Measurements from ENCODE around the gene CAND2. TPM values are rescaled to one million over a fixed set of nuclear protein-coding genes. Genes with fewer than 3 reads are reported as not detected.
A peak's percentile ranks its signal among the peaks of the same experiment; 100 is the strongest.

CAND2 gene
- total and polyA plus RNA-seq, 9 of the 15 experiments (the other 6 are each of a cell fraction or from before 2014, with no cell fraction given) = 0.91 to 14.9 (median 4.3) TPM

DNA sequence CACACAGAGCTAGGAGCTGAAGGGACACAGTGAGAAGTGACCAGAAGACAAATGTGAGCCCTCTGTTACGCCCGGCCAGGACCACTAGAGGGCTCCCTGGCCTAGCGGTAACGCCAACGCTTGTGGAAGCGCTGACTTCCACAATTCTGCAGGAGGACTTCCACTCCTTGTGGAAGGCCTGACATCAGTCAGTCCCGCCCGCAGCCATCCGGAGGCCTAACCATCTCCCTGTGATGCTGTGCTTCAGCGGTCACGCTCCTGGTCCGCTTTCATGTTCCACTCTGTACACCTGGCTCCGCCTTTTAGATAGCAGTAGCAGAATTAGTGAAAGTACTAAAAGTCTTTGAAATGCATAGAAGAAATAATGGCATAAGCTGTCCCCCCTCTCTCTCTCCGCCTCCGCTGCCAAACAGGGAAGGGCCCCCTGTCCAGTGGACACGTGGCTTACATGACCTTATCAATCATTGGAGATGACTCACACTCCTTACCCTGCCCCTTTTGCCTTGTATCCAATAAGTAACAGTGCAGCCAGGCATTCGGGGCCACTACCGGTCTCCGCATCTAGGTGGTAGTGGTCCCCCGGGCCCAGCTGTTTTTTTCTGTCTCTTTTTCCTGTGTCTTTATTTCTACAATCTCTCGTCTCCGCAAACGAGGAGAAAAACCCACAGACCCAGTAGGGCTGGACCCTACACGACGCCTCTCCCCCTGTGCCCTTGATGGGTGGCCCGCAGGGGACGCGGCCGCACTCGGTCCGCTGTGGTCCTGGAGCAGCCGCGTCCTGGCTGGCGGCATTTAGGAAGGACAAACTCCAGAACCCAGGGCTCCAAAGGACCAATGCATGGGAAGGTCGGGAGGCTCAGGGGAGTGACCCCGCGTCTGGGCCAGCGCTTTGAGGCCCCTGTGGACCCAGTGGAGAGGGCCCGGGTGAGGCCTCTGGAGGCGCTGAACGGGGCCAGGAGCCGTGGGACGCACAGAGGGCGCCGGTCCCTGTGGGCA, 71.9 kb downstream of the CAND2 start (continued):
- TF ChIP-seq, protein P1, sequence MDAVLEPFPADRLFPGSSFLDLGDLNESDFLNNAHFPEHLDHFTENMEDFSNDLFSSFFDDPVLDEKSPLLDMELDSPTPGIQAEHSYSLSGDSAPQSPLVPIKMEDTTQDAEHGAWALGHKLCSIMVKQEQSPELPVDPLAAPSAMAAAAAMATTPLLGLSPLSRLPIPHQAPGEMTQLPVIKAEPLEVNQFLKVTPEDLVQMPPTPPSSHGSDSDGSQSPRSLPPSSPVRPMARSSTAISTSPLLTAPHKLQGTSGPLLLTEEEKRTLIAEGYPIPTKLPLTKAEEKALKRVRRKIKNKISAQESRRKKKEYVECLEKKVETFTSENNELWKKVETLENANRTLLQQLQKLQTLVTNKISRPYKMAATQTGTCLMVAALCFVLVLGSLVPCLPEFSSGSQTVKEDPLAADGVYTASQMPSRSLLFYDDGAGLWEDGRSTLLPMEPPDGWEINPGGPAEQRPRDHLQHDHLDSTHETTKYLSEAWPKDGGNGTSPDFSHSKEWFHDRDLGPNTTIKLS (IDR thresholded peaks at IDR 0.05; ENCODE audit: borderline replicate concordance, low read depth) = peak; percentile 96; the same call in 1 of the 2 replicates
- peak; percentile 85; the same call in 1 of the 2 replicates for TF ChIP-seq SMARCA4 (IDR thresholded peaks at IDR 0.05)
- TF ChIP-seq THAP12 (CRISPR knock-in tag; IDR thresholded peaks at IDR 0.05) = peak; percentile 79
- peak; percentile 55 for TF ChIP-seq MAFK (IDR thresholded peaks at IDR 0.05; ENCODE audit: low read length)
- TF ChIP-seq HOXB6 (CRISPR knock-in tag; IDR thresholded peaks at IDR 0.05; ENCODE audit: borderline replicate concordance) = no peak
- TF ChIP-seq ZBTB11 (CRISPR knock-in tag; IDR thresholded peaks at IDR 0.05) = 0 out of 6 replicates have a peak, but pooled peaks of 1 of the 3 experiments have one; percentile 41
- peak; percentile 46; the same call in 1 of the 2 replicates for TF ChIP-seq HCFC1 (IDR thresholded peaks at IDR 0.05; ENCODE audit: low read depth, low read length)
- TF ChIP-seq NFYB (IDR thresholded peaks at IDR 0.05; ENCODE audit: extremely low read depth, insufficient read length) = no peak
- TF ChIP-seq JUND (IDR thresholded peaks at IDR 0.05; ENCODE audit: borderline replicate concordance, low read depth, low read length) = peak; percentile 96
- TF ChIP-seq JUND (tag; IDR thresholded peaks at IDR 0.05; ENCODE audit: borderline replicate concordance, low read depth, low read length) = peak; percentile 98
- TF ChIP-seq, protein P2, sequence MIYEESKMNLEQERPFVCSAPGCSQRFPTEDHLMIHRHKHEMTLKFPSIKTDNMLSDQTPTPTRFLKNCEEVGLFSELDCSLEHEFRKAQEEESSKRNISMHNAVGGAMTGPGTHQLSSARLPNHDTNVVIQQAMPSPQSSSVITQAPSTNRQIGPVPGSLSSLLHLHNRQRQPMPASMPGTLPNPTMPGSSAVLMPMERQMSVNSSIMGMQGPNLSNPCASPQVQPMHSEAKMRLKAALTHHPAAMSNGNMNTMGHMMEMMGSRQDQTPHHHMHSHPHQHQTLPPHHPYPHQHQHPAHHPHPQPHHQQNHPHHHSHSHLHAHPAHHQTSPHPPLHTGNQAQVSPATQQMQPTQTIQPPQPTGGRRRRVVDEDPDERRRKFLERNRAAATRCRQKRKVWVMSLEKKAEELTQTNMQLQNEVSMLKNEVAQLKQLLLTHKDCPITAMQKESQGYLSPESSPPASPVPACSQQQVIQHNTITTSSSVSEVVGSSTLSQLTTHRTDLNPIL (CRISPR knock-in tag; IDR thresholded peaks at IDR 0.05) = no peak
- peak; percentile 47; the same call in 1 of the 2 replicates for TF ChIP-seq PHF8 (IDR thresholded peaks at IDR 0.05; ENCODE audit: borderline replicate concordance, low read length)
- TF ChIP-seq NFXL1 (CRISPR knock-in tag; IDR thresholded peaks at IDR 0.05) = no peak
- TF ChIP-seq NR2C2 (CRISPR knock-in tag; IDR thresholded peaks at IDR 0.05) = no peak
- peak; percentile 72 for TF ChIP-seq NR2C2 (tag; IDR thresholded peaks at IDR 0.05)
- TF ChIP-seq CHD1 (IDR thresholded peaks at IDR 0.05; ENCODE audit: low read length) = no peak
- no peak for TF ChIP-seq SAFB2 (IDR thresholded peaks at IDR 0.05; ENCODE audit: borderline replicate concordance, low read depth, low read length, severe bottlenecking)

Data from K562 (cell line).